ENCODE measurements around the gene TBL2.

TBL2 gene

DNA sequence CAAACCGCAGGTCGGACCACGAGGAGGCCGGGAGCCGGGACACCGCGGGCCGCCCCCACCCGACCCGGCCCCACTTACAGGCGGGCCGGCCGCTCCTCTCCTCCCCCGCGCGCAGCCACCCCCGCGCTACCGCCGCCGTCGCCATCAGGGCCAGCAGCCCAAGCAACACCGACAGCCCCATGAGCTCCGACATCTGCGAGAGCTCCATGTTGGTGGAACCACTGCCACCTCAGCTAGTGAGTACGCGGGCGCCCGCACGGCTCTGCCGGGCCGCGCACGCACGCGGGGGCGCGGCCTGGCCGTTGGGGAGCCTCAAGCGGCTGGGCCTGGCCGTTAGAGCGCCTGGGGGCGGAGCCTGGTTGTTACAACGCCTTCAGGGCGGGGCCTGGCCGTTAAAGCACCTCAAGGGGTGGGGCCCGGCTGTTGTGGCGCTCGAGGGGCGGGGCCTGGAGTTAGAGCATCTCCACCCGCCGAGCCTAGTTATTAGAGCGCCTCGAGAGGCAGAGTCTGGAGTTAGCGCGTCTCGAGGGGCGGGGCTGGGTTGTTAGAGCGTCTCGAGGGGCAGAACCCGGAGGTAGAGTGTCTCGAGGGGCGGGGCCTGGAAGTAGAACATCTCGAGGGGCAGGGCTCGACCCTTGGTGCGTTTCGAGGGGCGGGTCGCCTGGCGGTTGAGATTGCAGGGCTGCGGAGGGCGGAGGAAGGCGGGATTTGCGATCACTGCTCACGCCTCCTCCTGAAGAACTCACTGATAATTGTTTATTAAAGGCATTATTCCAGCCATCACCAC lies at the start of gene TBL2 (continued):
- TF ChIP-seq ZNF585B (tag by site-specific recombination; IDR thresholded peaks at IDR 0.05) (no peak), ZNF701 (tag by site-specific recombination; IDR thresholded peaks at IDR 0.05) (no peak), ZBTB17 (tag by site-specific recombination; IDR thresholded peaks at IDR 0.05) (peak; percentile 46; the same call in 1 of the 2 replicates), SALL2 (tag by site-specific recombination; IDR thresholded peaks at IDR 0.05; ENCODE audit: borderline replicate concordance) (no peak), ZNF529 (tag by site-specific recombination; IDR thresholded peaks at IDR 0.05; ENCODE audit: insufficient replicate concordance) (no peak), ZNF366 (tag by site-specific recombination; conservative IDR thresholded peaks at IDR 0.05) (no peak; the same call in 1 of the 2 replicates), EGR2 (tag by site-specific recombination; IDR thresholded peaks at IDR 0.05; ENCODE audit: low read depth) (peak; percentile 21; the same call in 1 of the 2 replicates), HOXA7 (CRISPR knock-in tag; IDR thresholded peaks at IDR 0.05; ENCODE audit: borderline replicate concordance) (no peak), GLIS2 (tag by site-specific recombination; IDR thresholded peaks at IDR 0.05) (peak; percentile 60), YY1 (tag by site-specific recombination; IDR thresholded peaks at IDR 0.05) (peak; percentile 70), OSR2 (tag by site-specific recombination; IDR thresholded peaks at IDR 0.05) (no peak)
- TF ChIP-seq, protein P1, sequence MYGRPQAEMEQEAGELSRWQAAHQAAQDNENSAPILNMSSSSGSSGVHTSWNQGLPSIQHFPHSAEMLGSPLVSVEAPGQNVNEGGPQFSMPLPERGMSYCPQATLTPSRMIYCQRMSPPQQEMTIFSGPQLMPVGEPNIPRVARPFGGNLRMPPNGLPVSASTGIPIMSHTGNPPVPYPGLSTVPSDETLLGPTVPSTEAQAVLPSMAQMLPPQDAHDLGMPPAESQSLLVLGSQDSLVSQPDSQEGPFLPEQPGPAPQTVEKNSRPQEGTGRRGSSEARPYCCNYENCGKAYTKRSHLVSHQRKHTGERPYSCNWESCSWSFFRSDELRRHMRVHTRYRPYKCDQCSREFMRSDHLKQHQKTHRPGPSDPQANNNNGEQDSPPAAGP (tag by site-specific recombination; IDR thresholded peaks at IDR 0.05): no peak

- POLR2A ChIA-PET: no interaction called here
- Histone ChIP-seq H3K36me3 (ENCODE audit: control insufficient read depth in 2 of 2, insufficient read depth in 1 of 2, low read length in 2 of 2) (no peaks in the 10 kb centered on the region), H3K9me3 (ENCODE audit: control insufficient read depth, insufficient read depth, low read depth, low read length) (no peaks in the 10 kb centered on the region), H3K4me3 (ENCODE audit: low read depth, low read length) (no peak overlapping the region), H3K4me1 (ENCODE audit: control insufficient read depth, insufficient read depth, low read length) (no peaks in the 10 kb centered on the region), H3K27ac (ENCODE audit: extremely low read depth, low read depth, low read length) (no peak overlapping the region)
- CTCF ChIA-PET: interaction anchor here (0.5 to 2.4 kb wide), 5 partner anchors 19 to 99 kb away, joined by 3 to 9 read pairs (median 5); no protein-coding TSS in a partner anchor
- TF ChIP-seq ZNF114 (tag by site-specific recombination; IDR thresholded peaks at IDR 0.05) (no peak), ZNF473 (tag by site-specific recombination; IDR thresholded peaks at IDR 0.05) (no peak), BCL11B (tag by site-specific recombination; IDR thresholded peaks at IDR 0.05; ENCODE audit: low read depth) (no peak), ZNF791 (tag by site-specific recombination; IDR thresholded peaks at IDR 0.05) (no peak), ZFP69B (tag by site-specific recombination; IDR thresholded peaks at IDR 0.05) (no peak), ZNF837 (tag by site-specific recombination; IDR thresholded peaks at IDR 0.05) (no peak), KLF1 (tag by site-specific recombination; IDR thresholded peaks at IDR 0.05) (no peak), EGR2 (tag by site-specific recombination; IDR thresholded peaks at IDR 0.05; ENCODE audit: low read depth) (peak; percentile 93), ZFP3 (tag by site-specific recombination; IDR thresholded peaks at IDR 0.05; ENCODE audit: low read depth) (no peak), KLF7 (tag by site-specific recombination; IDR thresholded peaks at IDR 0.05; ENCODE audit: borderline replicate concordance) (no peak), ZNF529 (tag by site-specific recombination; IDR thresholded peaks at IDR 0.05; ENCODE audit: insufficient replicate concordance) (no peak), RBAK (tag by site-specific recombination; IDR thresholded peaks at IDR 0.05) (no peak), ZNF433 (tag by site-specific recombination; IDR thresholded peaks at IDR 0.05; ENCODE audit: low read depth) (no peak)
- TF ChIP-seq, protein P2, sequence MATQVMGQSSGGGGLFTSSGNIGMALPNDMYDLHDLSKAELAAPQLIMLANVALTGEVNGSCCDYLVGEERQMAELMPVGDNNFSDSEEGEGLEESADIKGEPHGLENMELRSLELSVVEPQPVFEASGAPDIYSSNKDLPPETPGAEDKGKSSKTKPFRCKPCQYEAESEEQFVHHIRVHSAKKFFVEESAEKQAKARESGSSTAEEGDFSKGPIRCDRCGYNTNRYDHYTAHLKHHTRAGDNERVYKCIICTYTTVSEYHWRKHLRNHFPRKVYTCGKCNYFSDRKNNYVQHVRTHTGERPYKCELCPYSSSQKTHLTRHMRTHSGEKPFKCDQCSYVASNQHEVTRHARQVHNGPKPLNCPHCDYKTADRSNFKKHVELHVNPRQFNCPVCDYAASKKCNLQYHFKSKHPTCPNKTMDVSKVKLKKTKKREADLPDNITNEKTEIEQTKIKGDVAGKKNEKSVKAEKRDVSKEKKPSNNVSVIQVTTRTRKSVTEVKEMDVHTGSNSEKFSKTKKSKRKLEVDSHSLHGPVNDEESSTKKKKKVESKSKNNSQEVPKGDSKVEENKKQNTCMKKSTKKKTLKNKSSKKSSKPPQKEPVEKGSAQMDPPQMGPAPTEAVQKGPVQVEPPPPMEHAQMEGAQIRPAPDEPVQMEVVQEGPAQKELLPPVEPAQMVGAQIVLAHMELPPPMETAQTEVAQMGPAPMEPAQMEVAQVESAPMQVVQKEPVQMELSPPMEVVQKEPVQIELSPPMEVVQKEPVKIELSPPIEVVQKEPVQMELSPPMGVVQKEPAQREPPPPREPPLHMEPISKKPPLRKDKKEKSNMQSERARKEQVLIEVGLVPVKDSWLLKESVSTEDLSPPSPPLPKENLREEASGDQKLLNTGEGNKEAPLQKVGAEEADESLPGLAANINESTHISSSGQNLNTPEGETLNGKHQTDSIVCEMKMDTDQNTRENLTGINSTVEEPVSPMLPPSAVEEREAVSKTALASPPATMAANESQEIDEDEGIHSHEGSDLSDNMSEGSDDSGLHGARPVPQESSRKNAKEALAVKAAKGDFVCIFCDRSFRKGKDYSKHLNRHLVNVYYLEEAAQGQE (tag by site-specific recombination; IDR thresholded peaks at IDR 0.05): no peak
- TF ChIP-seq, protein P3, sequence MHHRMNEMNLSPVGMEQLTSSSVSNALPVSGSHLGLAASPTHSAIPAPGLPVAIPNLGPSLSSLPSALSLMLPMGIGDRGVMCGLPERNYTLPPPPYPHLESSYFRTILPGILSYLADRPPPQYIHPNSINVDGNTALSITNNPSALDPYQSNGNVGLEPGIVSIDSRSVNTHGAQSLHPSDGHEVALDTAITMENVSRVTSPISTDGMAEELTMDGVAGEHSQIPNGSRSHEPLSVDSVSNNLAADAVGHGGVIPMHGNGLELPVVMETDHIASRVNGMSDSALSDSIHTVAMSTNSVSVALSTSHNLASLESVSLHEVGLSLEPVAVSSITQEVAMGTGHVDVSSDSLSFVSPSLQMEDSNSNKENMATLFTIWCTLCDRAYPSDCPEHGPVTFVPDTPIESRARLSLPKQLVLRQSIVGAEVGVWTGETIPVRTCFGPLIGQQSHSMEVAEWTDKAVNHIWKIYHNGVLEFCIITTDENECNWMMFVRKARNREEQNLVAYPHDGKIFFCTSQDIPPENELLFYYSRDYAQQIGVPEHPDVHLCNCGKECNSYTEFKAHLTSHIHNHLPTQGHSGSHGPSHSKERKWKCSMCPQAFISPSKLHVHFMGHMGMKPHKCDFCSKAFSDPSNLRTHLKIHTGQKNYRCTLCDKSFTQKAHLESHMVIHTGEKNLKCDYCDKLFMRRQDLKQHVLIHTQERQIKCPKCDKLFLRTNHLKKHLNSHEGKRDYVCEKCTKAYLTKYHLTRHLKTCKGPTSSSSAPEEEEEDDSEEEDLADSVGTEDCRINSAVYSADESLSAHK (tag by site-specific recombination; IDR thresholded peaks at IDR 0.05): no peak
- TF ChIP-seq, protein P4, sequence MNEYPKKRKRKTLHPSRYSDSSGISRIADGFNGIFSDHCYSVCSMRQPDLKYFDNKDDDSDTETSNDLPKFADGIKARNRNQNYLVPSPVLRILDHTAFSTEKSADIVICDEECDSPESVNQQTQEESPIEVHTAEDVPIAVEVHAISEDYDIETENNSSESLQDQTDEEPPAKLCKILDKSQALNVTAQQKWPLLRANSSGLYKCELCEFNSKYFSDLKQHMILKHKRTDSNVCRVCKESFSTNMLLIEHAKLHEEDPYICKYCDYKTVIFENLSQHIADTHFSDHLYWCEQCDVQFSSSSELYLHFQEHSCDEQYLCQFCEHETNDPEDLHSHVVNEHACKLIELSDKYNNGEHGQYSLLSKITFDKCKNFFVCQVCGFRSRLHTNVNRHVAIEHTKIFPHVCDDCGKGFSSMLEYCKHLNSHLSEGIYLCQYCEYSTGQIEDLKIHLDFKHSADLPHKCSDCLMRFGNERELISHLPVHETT (tag by site-specific recombination; IDR thresholded peaks at IDR 0.05): no peak
- TF ChIP-seq, protein P5, sequence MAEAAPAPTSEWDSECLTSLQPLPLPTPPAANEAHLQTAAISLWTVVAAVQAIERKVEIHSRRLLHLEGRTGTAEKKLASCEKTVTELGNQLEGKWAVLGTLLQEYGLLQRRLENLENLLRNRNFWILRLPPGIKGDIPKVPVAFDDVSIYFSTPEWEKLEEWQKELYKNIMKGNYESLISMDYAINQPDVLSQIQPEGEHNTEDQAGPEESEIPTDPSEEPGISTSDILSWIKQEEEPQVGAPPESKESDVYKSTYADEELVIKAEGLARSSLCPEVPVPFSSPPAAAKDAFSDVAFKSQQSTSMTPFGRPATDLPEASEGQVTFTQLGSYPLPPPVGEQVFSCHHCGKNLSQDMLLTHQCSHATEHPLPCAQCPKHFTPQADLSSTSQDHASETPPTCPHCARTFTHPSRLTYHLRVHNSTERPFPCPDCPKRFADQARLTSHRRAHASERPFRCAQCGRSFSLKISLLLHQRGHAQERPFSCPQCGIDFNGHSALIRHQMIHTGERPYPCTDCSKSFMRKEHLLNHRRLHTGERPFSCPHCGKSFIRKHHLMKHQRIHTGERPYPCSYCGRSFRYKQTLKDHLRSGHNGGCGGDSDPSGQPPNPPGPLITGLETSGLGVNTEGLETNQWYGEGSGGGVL (tag by site-specific recombination; IDR thresholded peaks at IDR 0.05): no peak
Measured at GRCh38 chr7:73626814-73627213, 48.4 kb upstream of the TBL2 start.
